ENCODE measurements around the gene BCL3.

Gene BCL3

DNA sequence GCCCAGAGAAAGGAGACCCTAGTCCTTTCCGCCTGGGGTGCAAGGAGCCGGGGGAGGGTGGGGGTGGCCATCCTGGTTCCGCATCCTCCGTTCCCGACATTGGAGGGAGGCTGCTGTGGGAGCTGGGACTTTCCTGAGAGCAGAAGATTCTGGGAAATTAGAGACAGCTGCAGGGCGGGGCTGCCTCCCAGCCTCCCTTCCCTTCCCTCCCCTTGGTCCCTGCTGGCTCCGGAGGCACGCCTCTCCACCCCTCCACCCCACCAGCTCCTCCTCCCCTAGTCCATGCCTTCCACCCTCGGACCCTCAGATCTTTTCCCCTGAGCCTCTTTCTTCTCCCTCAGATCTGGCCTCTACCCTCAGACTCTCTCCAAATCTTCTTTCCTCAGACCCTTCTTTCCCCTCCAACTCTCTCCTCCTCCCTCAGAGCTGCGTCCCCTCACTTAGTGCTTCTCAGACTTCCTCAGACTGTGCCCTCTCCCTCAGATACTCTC lies 3.1 kb upstream of the BCL3 start (continued):
- TF ChIP-seq, protein P1, sequence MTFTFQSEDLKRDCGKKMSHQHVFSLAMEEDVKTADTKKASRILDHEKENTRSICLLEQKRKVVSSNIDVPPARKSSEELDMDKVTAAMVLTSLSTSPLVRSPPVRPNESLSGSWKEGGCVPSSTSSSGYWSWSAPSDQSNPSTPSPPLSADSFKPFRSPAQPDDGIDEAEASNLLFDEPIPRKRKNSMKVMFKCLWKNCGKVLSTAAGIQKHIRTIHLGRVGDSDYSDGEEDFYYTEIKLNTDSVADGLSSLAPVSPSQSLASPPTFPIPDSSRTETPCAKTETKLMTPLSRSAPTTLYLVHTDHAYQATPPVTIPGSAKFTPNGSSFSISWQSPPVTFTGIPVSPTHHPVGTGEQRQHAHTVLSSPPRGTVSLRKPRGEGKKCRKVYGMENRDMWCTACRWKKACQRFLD (tag by site-specific recombination; IDR thresholded peaks at IDR 0.05), result no peak
- TF ChIP-seq KLF9 (tag by site-specific recombination; IDR thresholded peaks at IDR 0.05; ENCODE audit: low read depth) (peak; percentile 42), WT1 (tag by site-specific recombination; IDR thresholded peaks at IDR 0.05) (peak; percentile 84), GLIS2 (tag by site-specific recombination; IDR thresholded peaks at IDR 0.05) (0 out of 2 replicates have a peak, but pooled peaks have one; percentile 29)

DNA sequence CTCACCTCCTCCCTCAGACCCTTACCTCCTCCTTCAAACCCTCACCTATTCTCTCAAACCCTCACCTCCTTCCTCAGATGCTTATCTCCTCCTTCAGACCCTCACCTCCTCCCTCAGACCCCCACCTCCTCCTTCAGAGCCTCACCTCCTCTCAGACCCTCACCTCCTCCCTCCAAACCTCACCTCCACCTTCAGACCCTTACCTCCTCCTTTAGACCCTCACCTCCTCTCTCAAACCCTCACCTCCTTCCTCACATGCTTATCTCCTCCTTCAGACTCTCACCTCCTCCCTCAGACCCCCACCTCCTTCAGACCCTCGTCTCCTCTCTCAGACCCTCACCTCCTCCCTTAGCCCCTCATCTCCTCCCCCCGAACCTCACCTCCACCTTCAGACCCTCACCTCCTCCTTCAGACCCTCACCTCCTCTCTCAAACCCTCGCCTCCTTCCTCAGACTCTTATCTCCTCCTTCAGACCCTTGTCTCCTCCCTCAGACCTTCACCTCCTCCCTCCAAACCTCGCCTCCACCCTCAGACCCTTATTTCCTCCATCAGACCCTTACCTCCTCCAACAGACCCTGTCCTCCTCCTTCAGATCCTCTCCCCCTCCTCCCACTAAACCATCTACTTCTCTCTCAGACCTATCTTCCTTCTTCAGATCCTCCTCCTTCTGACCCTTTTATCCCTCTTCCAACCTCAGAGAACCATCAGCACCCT lies 2.5 kb upstream of the BCL3 start:
- CTCF ChIA-PET, result interaction anchor here (0.6 to 4.0 kb wide), 7 partner anchors 21 to 385 kb away, joined by 3 to 23 read pairs (median 4); no protein-coding TSS in a partner anchor
- Histone ChIP-seq H3K4me3 (ENCODE audit: low read depth, low read length) (no peak overlapping the region), H3K9me3 (ENCODE audit: control insufficient read depth, insufficient read depth, low read depth, low read length) (no peaks in the 10 kb centered on the region), H3K4me1 (ENCODE audit: control insufficient read depth, insufficient read depth, low read length) (peaks cover 7% of the 10 kb centered on the region), H3K36me3 (ENCODE audit: control insufficient read depth in 2 of 2, insufficient read depth in 1 of 2, low read length in 2 of 2) (peaks cover 0 to 3% of the 10 kb centered on the region in 2 experiments; a peak in 2 of 3 replicates), H3K27ac (ENCODE audit: extremely low read depth, low read depth, low read length) (no peak overlapping the region)
- 0 out of 2 replicates have a peak, but pooled peaks have one; percentile 20 for TF ChIP-seq ZNF266 (tag by site-specific recombination; IDR thresholded peaks at IDR 0.05; ENCODE audit: low read depth)
- TF ChIP-seq TCF7L2 (IDR thresholded peaks at IDR 0.05; ENCODE audit: borderline replicate concordance, low read depth, low read length), result no peak
- TF ChIP-seq, protein P2, sequence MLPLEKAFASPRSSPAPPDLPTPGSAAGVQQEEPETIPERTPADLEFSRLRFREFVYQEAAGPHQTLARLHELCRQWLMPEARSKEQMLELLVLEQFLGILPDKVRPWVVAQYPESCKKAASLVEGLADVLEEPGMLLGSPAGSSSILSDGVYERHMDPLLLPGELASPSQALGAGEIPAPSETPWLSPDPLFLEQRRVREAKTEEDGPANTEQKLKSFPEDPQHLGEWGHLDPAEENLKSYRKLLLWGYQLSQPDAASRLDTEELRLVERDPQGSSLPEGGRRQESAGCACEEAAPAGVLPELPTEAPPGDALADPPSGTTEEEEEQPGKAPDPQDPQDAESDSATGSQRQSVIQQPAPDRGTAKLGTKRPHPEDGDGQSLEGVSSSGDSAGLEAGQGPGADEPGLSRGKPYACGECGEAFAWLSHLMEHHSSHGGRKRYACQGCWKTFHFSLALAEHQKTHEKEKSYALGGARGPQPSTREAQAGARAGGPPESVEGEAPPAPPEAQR (tag by site-specific recombination; IDR thresholded peaks at IDR 0.05), result 0 out of 2 replicates have a peak, but pooled peaks have one; percentile 10
- TF ChIP-seq ZNF239 (tag by site-specific recombination; IDR thresholded peaks at IDR 0.05), result 0 out of 2 replicates have a peak, but pooled peaks have one; percentile 46
- peak; percentile 34; the same call in 1 of the 2 replicates for TF ChIP-seq EGR2 (tag by site-specific recombination; IDR thresholded peaks at IDR 0.05; ENCODE audit: low read depth)
- TF ChIP-seq SCRT2 (tag by site-specific recombination; IDR thresholded peaks at IDR 0.05), result no peak
- TF ChIP-seq, protein P3, sequence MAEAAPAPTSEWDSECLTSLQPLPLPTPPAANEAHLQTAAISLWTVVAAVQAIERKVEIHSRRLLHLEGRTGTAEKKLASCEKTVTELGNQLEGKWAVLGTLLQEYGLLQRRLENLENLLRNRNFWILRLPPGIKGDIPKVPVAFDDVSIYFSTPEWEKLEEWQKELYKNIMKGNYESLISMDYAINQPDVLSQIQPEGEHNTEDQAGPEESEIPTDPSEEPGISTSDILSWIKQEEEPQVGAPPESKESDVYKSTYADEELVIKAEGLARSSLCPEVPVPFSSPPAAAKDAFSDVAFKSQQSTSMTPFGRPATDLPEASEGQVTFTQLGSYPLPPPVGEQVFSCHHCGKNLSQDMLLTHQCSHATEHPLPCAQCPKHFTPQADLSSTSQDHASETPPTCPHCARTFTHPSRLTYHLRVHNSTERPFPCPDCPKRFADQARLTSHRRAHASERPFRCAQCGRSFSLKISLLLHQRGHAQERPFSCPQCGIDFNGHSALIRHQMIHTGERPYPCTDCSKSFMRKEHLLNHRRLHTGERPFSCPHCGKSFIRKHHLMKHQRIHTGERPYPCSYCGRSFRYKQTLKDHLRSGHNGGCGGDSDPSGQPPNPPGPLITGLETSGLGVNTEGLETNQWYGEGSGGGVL (tag by site-specific recombination; IDR thresholded peaks at IDR 0.05), result no peak
- POLR2A ChIA-PET, result no interaction called here

DNA sequence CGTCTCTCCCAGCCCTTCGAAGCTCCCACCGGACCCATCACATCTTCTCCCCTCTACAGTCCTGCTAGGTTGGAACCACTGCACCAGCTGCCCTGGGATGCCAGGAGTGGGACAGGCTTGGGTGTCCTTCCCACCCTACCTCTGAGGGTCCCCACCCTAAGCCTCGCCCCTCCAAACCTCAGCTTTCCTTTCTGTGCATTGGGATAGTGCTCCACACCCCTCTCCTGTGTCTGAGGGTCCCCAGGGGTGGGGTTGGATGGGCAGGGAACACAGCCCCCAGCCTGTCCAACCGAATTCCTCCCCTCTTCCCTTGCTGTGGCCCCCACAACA lies 1.9 kb upstream of the BCL3 start:
- ChIA-PET POLR2A (no interaction called here), CTCF (interaction anchor here (0.6 to 0.7 kb wide), 3 partner anchors 20 to 385 kb away, joined by 3 to 8 read pairs (median 3); no protein-coding TSS in a partner anchor)
- H3K27ac ChIP-seq (ENCODE audit: extremely low read depth, low read depth, low read length), result no peak overlapping the region
- H3K36me3 ChIP-seq (ENCODE audit: control insufficient read depth in 2 of 2, insufficient read depth in 1 of 2, low read length in 2 of 2), result peaks cover 2 to 6% of the 10 kb centered on the region in 2 experiments; a peak in 2 of 3 replicates
- no peaks in the 10 kb centered on the region for H3K9me3 ChIP-seq (ENCODE audit: control insufficient read depth, insufficient read depth, low read depth, low read length)
- H3K4me3 ChIP-seq (ENCODE audit: low read depth, low read length), result no peak overlapping the region
- no peak for TF ChIP-seq ZNF777 (tag by site-specific recombination; IDR thresholded peaks at IDR 0.05; ENCODE audit: borderline replicate concordance)
- TF ChIP-seq ZNF175 (tag by site-specific recombination; IDR thresholded peaks at IDR 0.05), result no peak
- TF ChIP-seq KLF8 (tag by site-specific recombination; IDR thresholded peaks at IDR 0.05), result peak; percentile 58
- no peak for TF ChIP-seq ZNF37A (tag by site-specific recombination; IDR thresholded peaks at IDR 0.05)
- TF ChIP-seq ZSCAN30 (tag by site-specific recombination; IDR thresholded peaks at IDR 0.05), result 0 out of 2 replicates have a peak, but pooled peaks have one; percentile 16
- peaks cover 7% of the 10 kb centered on the region for H3K4me1 ChIP-seq (ENCODE audit: control insufficient read depth, insufficient read depth, low read length)
